Bone marrow (tissue), 2 donors: Measurements from ENCODE around the gene LIN54.
"Not testable (repeated sequence)": the region's sequence is repeated elsewhere in the genome, so short reads cannot be mapped to it uniquely, and the experiment has no call there.

Experiments
- DNase-seq, 2 donors: peaks; one replicate each; lab custom pipeline; 2025; lab: John Stamatoyannopoulos, UW

LIN54 gene

DNA sequence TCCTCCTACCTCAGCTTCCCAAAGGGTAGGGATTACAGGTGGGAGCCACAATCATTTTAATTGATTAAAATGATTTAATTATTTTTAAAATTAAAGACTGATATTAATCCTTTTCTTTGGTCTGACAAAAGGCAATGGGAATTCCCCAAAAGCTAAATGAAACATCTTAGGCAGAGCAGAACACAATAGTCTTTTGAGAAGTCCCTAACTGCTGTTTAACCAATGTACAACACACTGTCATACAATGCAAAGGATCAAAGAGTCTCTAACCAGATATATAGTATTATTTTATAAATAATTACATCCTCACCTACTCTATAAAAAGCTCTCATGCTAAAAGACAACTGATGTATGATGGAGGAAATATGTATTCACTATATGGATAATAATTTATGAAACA lies 63.1 kb downstream of the LIN54 start:
- DNase-seq: no peak

DNA sequence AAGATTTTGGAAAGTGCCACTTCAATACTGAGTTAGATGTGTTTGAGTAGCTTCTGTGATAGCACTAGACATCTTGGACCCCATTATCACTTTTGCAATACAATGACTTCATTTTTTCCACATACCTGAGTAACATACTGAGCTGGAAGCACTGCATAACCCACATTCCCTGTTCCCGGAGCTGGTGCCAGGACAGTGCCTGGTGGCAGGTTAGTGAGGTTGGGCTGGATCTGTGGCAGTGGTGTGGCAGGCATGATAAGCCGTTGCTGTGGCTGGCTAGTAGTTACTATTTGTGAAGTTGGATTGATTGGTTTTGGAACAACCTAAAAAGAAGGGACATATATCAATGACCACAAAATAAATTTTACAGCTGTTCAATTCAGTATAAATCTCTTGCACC lies 71.2 kb downstream of the LIN54 start:
- no peak for DNase-seq

DNA sequence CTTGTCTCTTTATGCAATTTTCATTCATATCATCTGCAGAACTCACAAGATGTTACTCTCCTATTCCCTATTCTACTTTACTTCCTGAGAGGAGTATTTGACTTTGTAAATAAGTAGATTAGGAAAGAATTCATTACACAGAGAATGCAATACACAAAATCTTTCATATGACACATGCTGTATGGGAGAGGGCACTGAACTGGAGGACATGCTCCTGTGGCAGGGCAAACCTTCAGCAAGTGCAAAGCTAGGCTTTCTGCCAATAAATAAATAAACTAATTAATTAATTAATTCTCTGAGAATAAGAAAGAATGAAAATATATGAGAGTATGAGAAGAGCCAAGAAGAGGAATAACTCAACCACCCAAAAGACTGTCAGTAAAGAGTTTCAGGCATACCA lies 76.2 kb downstream of the LIN54 start:
- no peak for DNase-seq

DNA sequence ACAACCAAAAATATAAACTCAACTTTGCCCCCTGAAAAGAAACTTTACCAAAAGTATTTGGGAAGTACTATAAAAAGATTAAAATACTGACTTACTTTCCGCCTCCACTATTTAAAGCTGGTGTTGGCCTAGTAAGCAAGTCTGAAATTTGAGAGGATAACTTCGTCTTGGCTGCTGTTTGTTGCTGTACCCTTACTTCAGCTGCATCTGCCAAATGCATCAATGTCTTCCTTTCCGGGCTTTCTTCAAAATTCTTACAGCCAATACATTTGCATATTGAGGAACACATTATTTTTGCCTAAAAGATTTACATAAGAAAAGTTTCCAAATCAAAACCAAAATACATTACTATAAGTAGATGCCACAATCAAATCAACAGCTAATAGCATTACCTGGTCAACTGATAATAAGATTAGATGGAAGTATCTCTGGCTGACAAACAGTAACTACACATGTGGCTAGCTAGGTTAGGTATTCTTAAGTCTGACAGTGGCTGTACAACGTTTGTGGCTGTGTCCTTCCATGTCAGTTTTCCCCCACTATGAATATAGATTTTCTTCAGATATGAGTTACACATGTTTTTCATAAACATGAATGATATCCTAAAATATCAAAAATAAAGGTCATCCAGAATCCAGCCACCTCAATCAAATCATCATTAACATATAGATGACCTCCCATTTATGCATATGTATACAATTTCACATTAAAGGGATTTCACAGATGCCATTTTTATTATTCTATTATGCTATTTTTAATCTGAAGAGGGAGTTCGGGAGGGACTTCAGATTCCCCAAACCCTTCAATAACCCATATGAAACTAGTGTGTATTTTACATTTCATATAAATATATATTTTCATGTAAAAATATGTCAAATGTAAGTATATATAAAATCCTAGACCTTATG lies 79.5 kb downstream of the LIN54 start:
- DNase-seq: no peak

DNA sequence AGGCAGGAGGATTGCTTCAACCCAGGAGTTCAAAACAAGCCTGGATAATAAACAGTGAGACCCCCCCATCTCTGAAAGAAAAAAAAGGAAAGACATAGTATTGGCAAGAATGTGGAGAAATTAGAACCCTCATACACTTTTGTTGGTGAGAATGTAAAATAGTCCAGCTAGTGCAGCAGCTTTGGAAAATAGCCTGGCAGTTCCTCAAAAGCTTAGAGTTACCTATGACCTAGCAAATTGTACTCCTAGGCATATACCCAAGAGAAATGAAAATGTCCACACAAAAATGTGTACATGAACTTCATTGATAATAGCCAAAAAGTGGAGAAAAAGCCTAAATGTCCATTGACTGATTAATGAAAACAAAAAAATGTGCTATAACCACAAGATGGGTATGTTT lies 88.8 kb downstream of the LIN54 start:
- DNase-seq: no peak

DNA sequence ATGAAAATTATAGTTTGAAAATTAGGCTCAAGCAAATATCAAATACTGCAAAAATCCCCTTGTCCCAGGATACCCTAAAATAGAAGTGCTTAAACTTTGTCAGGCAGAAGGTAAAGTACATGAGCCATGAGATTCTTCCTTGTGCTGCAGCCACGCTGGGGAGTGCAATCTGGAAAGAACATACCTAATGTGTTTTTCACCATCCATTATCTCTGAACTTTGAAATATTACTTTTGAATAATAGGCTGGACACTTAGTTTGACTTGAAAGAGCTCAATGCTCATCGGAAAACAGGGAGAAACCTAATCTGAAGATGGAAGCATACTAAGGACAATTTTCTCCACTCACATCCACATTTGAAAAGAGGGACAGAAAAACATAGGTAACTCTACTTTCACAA lies 91.2 kb downstream of the LIN54 start:
- DNase-seq: no peak

DNA sequence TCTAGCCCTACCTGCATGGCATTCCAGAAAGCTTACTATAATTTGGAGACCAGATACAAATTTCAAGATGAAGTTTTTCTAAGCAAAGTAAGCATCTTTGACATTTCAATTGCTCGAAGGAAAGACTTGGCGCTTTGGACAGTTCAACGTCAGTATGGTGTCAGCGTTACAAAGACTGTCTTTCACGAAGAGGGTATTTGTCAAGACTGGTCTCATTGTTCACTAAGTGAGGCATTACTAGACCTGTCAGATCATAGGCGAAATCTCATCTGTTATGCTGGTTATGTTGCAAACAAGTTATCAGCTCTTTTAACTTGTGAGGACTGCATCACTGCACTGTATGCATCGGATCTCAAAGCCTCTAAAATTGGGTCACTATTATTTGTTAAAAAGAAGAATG lies 92.5 kb downstream of the LIN54 start:
- no peak for DNase-seq

DNA sequence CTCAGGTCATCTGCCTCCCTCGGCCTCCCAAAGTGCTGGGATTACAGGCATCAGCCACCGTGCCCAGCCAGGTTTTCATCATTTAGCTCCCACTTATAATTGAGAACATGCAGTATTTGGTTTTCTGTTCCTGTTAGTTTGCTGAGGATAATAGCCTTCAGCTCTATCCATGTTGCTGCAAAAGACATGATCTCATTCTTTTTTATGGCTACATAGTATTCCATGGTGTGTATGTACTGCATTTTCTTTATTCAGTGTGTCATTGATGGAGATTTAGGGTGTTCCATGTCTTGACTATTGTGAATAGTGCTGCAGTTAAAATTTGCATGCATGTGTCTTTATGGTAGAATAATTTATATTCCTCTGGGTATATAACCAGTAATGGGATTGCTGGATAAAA lies 96.7 kb downstream of the LIN54 start:
- DNase-seq: not testable (repeated sequence)

DNA sequence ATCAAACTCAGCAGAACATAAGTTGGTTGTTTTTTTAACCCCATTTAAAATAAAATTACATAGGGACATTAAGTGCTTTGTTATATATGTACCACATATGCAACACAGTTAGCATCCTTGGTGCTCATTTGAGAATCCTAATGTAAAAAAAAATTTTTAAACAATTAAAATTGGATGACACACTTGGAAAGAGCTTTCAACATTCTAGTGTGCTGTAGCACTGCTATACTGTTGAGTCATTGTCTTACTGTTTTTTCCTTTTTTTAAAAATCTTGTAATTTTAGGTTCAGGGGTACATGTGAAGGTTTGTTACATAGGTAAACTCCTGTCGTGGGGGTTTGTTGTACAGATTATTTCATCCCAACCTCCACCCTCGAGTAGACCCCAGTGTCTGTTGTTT lies 97.3 kb downstream of the LIN54 start:
- no peak for DNase-seq

DNA sequence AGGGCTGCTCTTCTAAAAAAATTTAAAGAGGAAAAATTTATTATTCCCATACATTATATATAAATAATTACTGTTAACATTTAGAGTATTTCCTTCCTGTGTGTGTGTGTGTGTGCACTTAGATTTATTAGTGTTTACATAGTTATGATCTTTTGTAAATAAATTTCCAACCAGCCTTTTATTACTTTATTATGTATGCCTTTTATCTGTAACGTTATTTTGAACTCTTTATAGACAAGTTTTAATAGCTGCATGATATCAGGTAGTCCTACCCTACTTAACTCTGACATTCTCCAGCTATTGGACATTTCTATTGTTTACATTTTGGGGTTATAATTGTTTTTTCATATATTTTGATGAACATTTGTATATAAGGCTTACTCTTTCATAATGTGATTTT lies 101.3 kb downstream of the LIN54 start:
- DNase-seq: no peak

DNA sequence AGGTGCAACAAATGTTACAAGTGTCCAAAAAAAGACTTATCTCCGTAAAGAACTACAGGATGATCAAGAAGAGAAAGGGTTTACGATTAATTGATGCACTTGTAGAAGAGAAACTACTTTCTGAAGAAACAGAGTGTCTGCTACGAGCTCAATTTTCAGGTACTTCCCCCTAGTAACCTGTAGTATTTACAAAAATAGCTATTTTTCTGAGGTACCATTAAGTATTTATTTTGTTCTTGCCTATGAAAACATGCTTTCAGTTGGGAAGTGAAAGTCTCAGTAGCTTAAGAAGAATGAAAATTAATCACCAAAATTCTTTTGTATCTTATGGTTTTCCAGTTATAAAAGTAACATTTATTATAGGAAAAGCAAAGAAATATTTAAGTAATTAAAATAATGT lies 104.2 kb downstream of the LIN54 start:
- DNase-seq: no peak

DNA sequence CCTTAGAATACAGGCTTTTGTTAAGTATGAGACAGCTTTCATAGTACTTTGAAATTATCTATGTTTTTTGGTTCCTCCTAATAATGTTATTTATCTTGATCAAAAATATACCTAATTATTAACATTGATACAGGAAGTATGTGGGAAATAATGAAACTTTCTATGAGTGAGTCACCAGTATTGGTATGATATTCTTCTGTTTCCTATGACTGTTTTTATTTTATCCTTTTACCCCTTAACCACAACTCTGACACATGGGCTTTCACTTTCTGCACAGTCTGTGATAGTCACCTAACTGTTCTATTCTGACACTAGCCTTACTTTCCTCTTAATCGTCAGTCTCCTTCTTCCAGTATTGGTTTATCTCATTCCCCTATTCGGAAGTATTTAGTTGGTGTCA lies 105.4 kb downstream of the LIN54 start:
- peak in 1 of 2 donors; percentile 89 for DNase-seq

DNA sequence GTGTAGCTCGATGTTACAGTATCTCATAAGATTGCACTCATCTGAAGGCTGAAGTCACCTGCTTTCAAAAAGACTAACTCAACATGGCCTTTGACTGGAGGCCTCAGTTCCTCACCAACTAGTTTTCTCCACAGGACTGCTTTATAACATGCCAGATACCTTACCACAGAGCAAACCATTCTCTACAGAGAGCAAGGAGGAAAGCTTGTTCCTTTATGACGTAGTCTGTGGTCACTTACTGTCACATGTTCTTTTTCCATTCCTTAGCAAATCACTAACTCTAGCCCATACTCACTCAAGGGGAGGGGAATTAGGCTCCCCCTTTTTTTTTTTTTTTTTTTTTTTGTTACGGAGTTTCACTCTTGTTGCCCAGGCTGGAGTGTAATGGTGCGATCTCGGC lies 106.9 kb downstream of the LIN54 start:
- no peak for DNase-seq

DNA sequence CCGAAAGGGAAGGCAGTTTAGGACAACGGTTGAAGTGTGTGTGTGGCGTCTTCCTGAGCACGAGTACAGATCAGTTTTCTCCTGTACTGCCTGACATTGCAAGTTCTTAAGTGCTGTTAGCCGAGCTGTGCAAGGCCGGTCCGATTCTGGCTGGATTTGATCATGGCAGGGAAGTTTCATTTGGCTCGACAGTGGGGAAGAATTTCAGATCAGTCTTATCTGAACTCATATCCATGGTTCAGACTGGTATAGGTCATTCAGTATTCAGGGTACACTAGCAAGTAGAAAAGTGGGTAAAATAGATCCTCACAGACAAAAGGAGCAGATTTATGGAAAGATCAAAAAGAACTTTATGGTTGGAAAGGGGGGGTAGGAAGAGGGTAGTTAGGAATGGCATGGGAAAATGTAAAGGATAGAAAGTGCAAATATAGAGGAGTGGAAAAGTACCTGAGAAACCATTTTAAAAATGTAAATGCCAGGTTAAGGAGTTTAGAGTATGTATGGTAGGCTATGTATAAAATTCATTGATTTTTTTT lies 109.4 kb downstream of the LIN54 start:
- no peak for DNase-seq

DNA sequence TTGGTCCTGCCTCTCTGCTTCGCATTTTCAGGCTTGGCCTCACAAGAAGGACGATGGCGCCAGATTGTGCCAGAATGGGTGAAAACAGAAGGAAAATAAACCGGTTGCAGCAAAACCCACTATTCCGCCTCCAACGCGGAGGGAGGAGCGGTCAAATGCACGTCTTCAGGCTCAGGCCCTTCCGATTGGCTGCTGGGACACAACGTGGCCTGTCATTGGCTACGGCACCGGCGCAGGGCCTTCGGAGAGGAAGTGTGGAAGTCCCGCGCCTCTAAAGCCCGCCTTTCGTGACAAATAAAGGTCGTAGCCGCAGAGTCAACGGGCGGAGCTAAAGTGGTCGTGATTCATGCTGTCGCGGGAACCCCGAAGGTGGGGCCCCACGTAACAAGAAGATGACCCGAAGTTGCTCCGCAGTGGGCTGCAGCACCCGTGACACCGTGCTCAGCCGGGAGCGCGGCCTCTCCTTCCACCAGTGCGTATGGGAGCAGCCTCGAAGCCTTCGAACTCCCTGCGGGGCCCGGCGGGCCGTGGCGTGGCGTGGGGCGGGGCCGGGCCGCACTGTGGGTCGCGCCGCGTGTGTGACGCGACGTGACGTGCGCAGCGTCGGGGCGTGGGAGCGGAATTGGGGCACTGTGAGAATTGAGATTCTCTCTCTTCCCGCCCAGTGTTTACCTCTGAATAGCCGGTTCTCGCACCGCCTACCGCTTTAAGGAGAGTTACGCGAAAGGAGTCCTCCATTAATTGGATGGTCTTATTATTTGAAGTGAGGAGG lies 110.0 kb downstream of the LIN54 start, which contains the start of gene THAP9:
TSS of gene THAP9 (plus strand) at position 325 of the 772 bp plus-strand sequence. CDS start at position 393, 68 bp downstream.
- peak; percentile 94 to 96 for DNase-seq

DNA sequence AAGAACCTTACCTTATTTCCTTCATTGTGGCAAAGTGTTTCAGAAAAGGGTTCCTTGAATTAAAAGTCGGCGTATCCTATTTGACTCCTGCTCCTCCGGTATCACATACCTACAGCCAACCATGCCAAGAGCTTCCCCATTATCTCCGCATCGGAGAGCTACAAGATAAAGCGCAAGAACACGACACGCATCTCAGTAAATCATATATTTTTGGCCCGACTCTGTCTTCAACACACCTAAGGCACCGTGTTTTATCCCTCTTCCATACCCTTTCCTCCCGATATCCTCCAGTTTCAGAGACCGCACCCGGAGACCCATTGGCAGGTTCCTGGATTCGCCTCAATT lies 110.6 kb downstream of the LIN54 start:
- DNase-seq: no peak

DNA sequence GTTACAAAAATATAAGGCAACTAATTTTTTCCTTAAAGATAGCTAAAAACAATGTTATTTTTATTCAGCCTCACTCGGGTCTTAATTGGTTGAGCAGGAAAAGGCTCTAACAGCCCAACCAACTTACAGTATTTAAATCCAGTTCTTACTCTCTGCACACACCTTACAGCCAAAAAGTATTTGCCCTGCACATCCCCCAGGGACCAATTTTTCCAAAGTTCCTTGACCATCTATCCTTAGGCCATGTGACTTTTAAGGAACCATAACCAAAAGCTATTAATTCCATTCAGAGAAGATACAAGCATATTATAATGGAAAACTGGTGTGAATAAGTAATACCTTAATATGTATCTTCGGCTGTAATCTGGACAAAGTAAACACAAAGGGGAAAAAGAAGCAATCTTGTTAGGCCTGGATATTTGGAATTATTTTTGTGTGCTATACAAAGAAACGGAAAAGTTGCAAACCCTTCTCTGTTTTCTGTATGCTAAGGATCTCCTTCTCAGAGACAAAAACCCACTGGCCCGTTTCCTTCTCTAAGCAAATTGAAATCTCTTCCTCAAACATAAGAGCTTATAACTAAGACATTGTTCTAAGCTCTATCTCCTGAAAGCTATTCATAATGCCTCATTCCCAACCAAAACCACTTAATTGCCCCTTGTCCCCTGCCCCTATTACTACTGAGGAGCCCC lies 111.1 kb downstream of the LIN54 start:
- DNase-seq: no peak

DNA sequence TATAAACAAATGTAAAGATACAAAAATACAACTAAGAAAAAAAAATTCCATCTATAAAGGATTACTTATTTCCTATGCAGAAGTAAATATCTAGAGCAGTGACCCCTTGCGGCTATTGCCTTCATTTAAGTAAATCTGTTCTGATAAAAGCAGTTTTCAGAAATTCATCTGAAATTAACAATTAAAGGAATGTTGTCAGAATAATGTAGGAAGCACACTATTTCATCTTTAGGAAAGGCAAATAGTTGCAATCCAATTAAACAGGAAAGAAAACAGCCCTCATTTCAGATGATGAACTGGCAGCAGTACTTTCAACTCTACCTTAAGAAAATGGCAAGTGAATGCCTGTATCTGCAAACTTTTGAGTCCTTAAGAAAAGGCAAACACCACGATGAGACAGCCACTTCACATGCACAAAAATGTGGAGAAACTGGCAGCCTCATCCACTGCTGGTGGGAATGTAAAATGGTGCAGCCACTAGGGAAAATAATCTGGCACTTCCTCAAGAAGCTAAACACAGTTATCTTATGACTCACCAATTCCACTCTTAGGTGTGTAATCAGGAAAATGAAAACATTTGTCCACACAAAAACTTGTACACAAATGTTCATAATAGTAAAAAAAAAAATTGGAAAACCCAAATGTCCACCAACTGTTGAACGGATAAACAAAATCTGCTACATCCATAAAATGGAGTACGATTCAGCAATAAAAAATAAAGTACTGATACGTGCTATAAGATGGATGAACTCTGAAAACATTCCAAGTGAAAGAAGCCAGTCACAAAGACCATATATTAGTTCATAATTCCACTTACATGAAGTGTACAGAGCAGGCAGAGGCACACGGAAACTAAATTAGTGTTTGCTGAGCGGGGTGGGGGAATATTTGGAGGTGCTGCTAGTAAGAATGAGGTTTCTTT lies 112.0 kb downstream of the LIN54 start:
- DNase-seq: no peak

DNA sequence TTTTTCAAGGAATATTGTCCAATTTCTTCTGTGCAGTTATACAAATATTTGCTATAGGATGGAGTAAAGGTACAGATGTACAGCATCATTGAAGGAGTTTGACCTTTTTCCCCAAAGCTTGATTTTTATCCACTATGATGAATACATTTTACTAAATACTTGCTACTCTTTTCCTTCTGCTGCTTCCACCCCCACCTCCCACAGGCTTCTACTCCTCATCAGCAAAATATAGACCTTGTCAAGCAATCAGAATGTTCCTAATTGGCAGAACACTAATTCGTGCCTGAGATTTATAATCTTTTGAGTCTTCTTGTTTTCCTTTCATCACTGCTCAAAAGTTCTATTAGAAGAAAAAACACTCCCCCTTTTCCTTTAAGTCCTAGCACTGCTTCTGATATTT lies 113.9 kb downstream of the LIN54 start:
- no peak for DNase-seq

DNA sequence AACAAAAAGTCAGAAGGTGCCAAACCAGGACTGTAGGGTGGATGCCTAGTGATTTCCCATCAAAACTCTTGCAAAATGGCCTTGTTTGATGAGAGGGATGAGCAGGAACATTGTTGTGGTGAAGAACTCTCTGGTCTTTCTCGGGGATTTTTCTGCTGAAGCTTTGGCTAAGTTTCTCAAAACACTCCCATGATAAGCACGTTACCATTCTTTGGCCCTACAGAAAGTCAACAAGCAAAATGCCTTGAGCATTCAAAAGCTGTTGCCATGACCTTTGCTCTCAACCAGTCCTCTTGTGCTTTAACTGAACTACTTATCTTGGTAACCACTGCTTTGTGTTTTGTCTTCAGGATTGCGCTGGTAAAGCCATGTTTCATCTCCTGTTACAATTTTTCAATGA lies 116.7 kb downstream of the LIN54 start:
- no peak for DNase-seq

DNA sequence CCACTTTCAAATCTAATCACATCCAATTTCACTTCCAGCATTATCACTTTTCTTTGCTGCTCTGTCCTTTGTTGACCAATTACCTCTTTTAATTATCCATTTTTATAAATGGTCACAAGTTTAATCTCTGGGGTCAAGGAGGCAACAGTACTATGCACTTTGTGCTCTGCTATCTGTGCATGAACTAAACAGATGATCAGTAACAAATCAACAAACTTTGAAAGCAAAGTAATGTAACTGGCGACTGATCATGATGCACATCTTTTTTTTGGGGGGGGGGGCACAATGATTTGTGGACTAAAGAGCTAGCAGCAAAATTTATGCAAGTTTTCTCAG lies 118.2 kb downstream of the LIN54 start:
- no peak for DNase-seq
